HFFc6 (cell line): ENCODE results near the gene TRPC4AP. TPM values are rescaled to one million over a fixed set of nuclear protein-coding genes. Genes with fewer than 3 reads are reported as not detected.

ENCODE experiments used
- DNase-seq: peaks from one replicate; pipeline ENCODE4 v3.0.0-alpha.2; 2018
- H3K27ac Mint-ChIP-seq: 2 replicates; pipeline ENCODE4 v1.8.0; 2020; ENCODE audit warnings: mild to moderate bottlenecking, mixed read lengths
- H3K27me3 Mint-ChIP-seq: 2 replicates; pipeline ENCODE4 v1.8.0; 2021; ENCODE audit warnings: mild to moderate bottlenecking, moderate library complexity, mixed read lengths; ENCODE audit not compliant: insufficient read depth
- H3K36me3 Mint-ChIP-seq: 2 replicates; pipeline ENCODE4 v1.8.0; 2021; ENCODE audit warnings: low read depth, mixed read lengths
- H3K4me1 Mint-ChIP-seq: 2 replicates; pipeline ENCODE4 v1.8.0; 2020; ENCODE audit warnings: low read depth, mixed read lengths
- H3K4me3 Mint-ChIP-seq: 2 replicates; pipeline ENCODE4 v1.8.0; 2020; ENCODE audit warnings: mild to moderate bottlenecking, moderate library complexity, mixed read lengths
- H3K9me3 Mint-ChIP-seq: 2 replicates; pipeline ENCODE4 v1.8.0; 2020; ENCODE audit warnings: mild to moderate bottlenecking, mixed read lengths
- CTCF ChIP-seq: fragments of 200-600 bp; sonication (generic); IDR thresholded peaks from 2 replicates; pipeline ENCODE4 v1.5.0; 2021; ENCODE audit warnings: antibody characterized with exemption, mild to moderate bottlenecking
- total RNA-seq, 6 experiments: library from RNA; stranded (reverse); fragmentation: NEBNext Ultra II Directional; extraction: Animal tissue kit (Norgen Biotek cat#: 25700); gene quantifications; 2 replicates in 1 of 6; 3 replicates in 5 of 6; pipeline ENCODE4 v1.2.3, GENCODE V29; 2021

The TRPC4AP gene
- total RNA-seq, 6 experiments from 2014 or later: 70.7 to 89.8 (median 81.6) TPM

GRCh38 chr20:34998331-34998950 lies 94.2 kb downstream of the TRPC4AP start:
- Mint-ChIP-seq H3K9me3 (no peaks in the 10 kb centered on the region), H3K4me1 (no peaks in the 10 kb centered on the region), H3K27me3 (peaks cover 10% of the 10 kb centered on the region), H3K36me3 (peaks cover 9% of the 10 kb centered on the region; the same call in 1 of the 2 replicates), H3K4me3 (no peak overlapping the region), H3K27ac (no peak overlapping the region)
- no peak for DNase-seq
- TF ChIP-seq CTCF: peak; percentile 38; the same call in 1 of the 2 replicates

GRCh38 chr20:34997774-34998173 lies 94.8 kb downstream of the TRPC4AP start:
- Mint-ChIP-seq H3K27ac (no peak overlapping the region), H3K4me1 (no peaks in the 10 kb centered on the region)

GRCh38 chr20:34997131-34997561 lies 95.5 kb downstream of the TRPC4AP start:
- DNase-seq: no peak
- Mint-ChIP-seq H3K27me3 (peaks cover 10% of the 10 kb centered on the region), H3K4me3 (no peak overlapping the region), H3K4me1 (no peaks in the 10 kb centered on the region), H3K9me3 (no peaks in the 10 kb centered on the region), H3K36me3 (peaks cover 9% of the 10 kb centered on the region; the same call in 1 of the 2 replicates), H3K27ac (no peak overlapping the region)
- TF ChIP-seq CTCF: no peak

More at GRCh38 chr20:34997774-34998173, 94.8 kb downstream of the TRPC4AP start:
- DNase-seq: no peak
- TF ChIP-seq CTCF: no peak
- H3K27me3 Mint-ChIP-seq: peaks cover 10% of the 10 kb centered on the region
- no peaks in the 10 kb centered on the region for H3K9me3 Mint-ChIP-seq
- peaks cover 9% of the 10 kb centered on the region; the same call in 1 of the 2 replicates for H3K36me3 Mint-ChIP-seq
- no peak overlapping the region for H3K4me3 Mint-ChIP-seq

GRCh38 chr20:34996243-34997028 lies 96.2 kb downstream of the TRPC4AP start:
- H3K27me3 Mint-ChIP-seq: peaks cover 11% of the 10 kb centered on the region
- no peak for TF ChIP-seq CTCF
- H3K4me3 Mint-ChIP-seq: no peak overlapping the region; the same call in 1 of the 2 replicates
- peaks cover 9% of the 10 kb centered on the region; the same call in 1 of the 2 replicates for H3K36me3 Mint-ChIP-seq
- no peak overlapping the region for H3K27ac Mint-ChIP-seq
- H3K9me3 Mint-ChIP-seq: no peaks in the 10 kb centered on the region
- H3K4me1 Mint-ChIP-seq: no peaks in the 10 kb centered on the region
- DNase-seq: no peak

- Mint-ChIP-seq H3K27me3 (peaks cover 14% of the 10 kb centered on the region), H3K9me3 (no peaks in the 10 kb centered on the region), H3K4me3 (no peak overlapping the region), H3K36me3 (peaks cover 9% of the 10 kb centered on the region; the same call in 1 of the 2 replicates), H3K4me1 (no peaks in the 10 kb centered on the region), H3K27ac (no peak overlapping the region)
- no peak for DNase-seq
- TF ChIP-seq CTCF: no peak
These were observed 96.9 kb downstream of the TRPC4AP start for GRCh38 chr20:34995696-34996095.
